Adrenal gland (tissue), 12 donors: ENCODE data around the gene SERAC1. TPM values are rescaled to one million over a fixed set of nuclear protein-coding genes. Genes with fewer than 3 reads are reported as not detected.
"Not testable (repeated sequence)": the region's sequence is repeated elsewhere in the genome, so short reads cannot be mapped to it uniquely, and the experiment has no call there.

Source experiments
- DNase-seq, 7 donors: peaks; one replicate each; pipeline ENCODE4 v3.0.0-alpha.2; 2019 to 2020
- H3K27ac ChIP-seq, 5 donors: fragments of 200-600 bp; sonication (generic) in 4 of 5; 1 replicate in 3 of 5; 2 replicates in 2 of 5; pipeline versions ENCODE4 v1.5.1 to v1.8.0; 2016 to 2020; ENCODE audit warnings: mild to moderate bottlenecking in 1 of 5
- H3K27me3 ChIP-seq: fragments of 200-600 bp; 2 replicates; pipeline ENCODE4 v1.8.0; 2021
- H3K36me3 ChIP-seq, 2 donors: fragments of 200-600 bp; replicated peaks in 1 of 2; 1 replicate in 1 of 2; 2 replicates in 1 of 2; pipeline versions ENCODE4 v1.5.1 to v1.8.0; 2018 to 2022
- H3K4me1 ChIP-seq, 2 donors: fragments of 200-600 bp; replicated peaks in 1 of 2; 1 replicate in 1 of 2; 2 replicates in 1 of 2; pipeline versions ENCODE4 v1.5.1 to v1.8.0; 2018 to 2021
- H3K4me3 ChIP-seq, 4 donors: fragments of 200-600 bp; sonication (generic) in 3 of 4; one replicate each; pipeline ENCODE4 v1.5.1; 2016 to 2018
- H3K9me3 ChIP-seq, 3 donors: fragments of 200-600 bp; sonication (generic) in 1 of 3; replicated peaks in 1 of 3; 1 replicate in 2 of 3; 2 replicates in 1 of 3; pipeline versions ENCODE4 v1.5.1 to v1.8.0; 2016 to 2021
- CTCF ChIP-seq, 6 experiments: fragments of 450-650 bp in 4 of 6; fragments of 200-600 bp in 2 of 6; sonication (generic) in 1 of 6; IDR thresholded peaks; 1 replicate in 5 of 6; 2 replicates in 1 of 6; pipeline versions ENCODE4 v1.5.1 to v1.8.0; 2016 to 2021; ENCODE audit warnings: antibody characterized with exemption in 6 of 6, mild to moderate bottlenecking in 2 of 6, moderate library complexity in 1 of 6
- POLR2A ChIP-seq, 2 donors: fragments of 450-650 bp; IDR thresholded peaks; one replicate each; pipeline ENCODE4 v1.6.1; 2017; ENCODE audit warnings: antibody characterized with exemption in 2 of 2, mild to moderate bottlenecking in 2 of 2, moderate library complexity in 1 of 2
- WGBS, 4 donors: extraction: QIAGEN DNeasy Blood & Tissue Kit in 2 of 4; methylation state at CpG; one replicate each; pipeline versions ENCODE4 v1.1.5 to v1.1.7; 2013 to 2017; 5-methylcytosine and 5-hydroxymethylcytosine counted together
- intact Hi-C, 2 donors: fragments of 100-400 bp; cut with DNase I; formaldehyde crosslinking; loops; one replicate each; pipeline versions ENCODE4 v1.14.1 to v1.15.0; 2022 to 2023
- polyA plus RNA-seq, 3 donors: library from polyadenylated mRNA; stranded (reverse); fragments of 200-250 nt in 2 of 3; fragments of 350-450 nt in 1 of 3; fragmentation: Illumina TruSeq in 1 of 3; extraction: RNeasy Lipid Tissue Mini Kit (QIAGEN cat#74804) in 1 of 3; gene quantifications; one replicate each; pipeline ENCODE4 v1.2.3, GENCODE V29; 2013 to 2014
- total RNA-seq, 9 donors: library from RNA; depleted of rRNA in 4 of 9; stranded (reverse); fragments of >200 nt in 4 of 9; fragments of 120-200 nt in 1 of 9; fragmentation: NEBNext Ultra II Directional in 1 of 9; extraction: Animal tissue kit (Norgen Biotek cat#: 25700) in 1 of 9; gene quantifications; one replicate each; pipeline versions ENCODE4 v1.1.0 to v1.2.4, GENCODE V29; 2013 to 2023
- donor health status: healthy with polysubstance abuse.
- donor health status: Bipolar disorder and iron deficiency.
- donor health status: DM: yes; HTN: yes; CAD: no.
- donor health status: DM: no; HTN: no; CAD: no.
- donor health status: DM: no; HTN: no; CAD: no.
- donor health status: DM: yes; HTN: yes; CAD: no.

Gene SERAC1
- total and polyA plus RNA-seq, 12 donors, result 5.0 to 20.0 (median 17.1) TPM

GRCh38 chr6:158153576-158153975 lies 14.5 kb downstream of the SERAC1 start:
- no peaks in the 10 kb centered on the region for H3K36me3 ChIP-seq
- no peak for DNase-seq
- no peak overlapping the region for H3K4me3 ChIP-seq
- H3K27ac ChIP-seq, result no peak overlapping the region
- intact Hi-C loops, result no loop called here
- H3K4me1 ChIP-seq, result peaks cover 0 to 7% of the 10 kb centered on the region in 2 donors
- TF ChIP-seq POLR2A (IDR thresholded peaks at IDR 0.05) (no peak), CTCF (IDR thresholded peaks at IDR 0.05) (no peak)
- no peaks in the 10 kb centered on the region for H3K9me3 ChIP-seq
- WGBS, 4 donors, result 89 to 95% (median 93%) methylated on average over 3 of the region's 3 CpGs
- no peaks in the 10 kb centered on the region for H3K27me3 ChIP-seq

GRCh38 chr6:158152659-158153058 lies 15.4 kb downstream of the SERAC1 start:
- H3K36me3 ChIP-seq, result no peaks in the 10 kb centered on the region

GRCh38 chr6:158152025-158152424 lies 16.0 kb downstream of the SERAC1 start:
- H3K4me1 ChIP-seq, DNase-seq, H3K9me3 ChIP-seq, intact Hi-C loops, H3K27ac ChIP-seq, H3K4me3 ChIP-seq, H3K36me3 ChIP-seq, H3K27me3 ChIP-seq: not testable (repeated sequence)
- WGBS, 4 donors, result 94 to 98% (median 95%) methylated on average over 7 of the region's 7 CpGs

More at GRCh38 chr6:158152659-158153058, 15.4 kb downstream of the SERAC1 start:
- intact Hi-C loops, result no loop called here
- WGBS, 4 donors, result 96 to 100% (median 98%) methylated on average over 4 of the region's 4 CpGs
- Histone ChIP-seq H3K4me3 (no peak overlapping the region), H3K27ac (no peak overlapping the region), H3K4me1 (no peaks in the 10 kb centered on the region), H3K27me3 (no peaks in the 10 kb centered on the region), H3K9me3 (no peaks in the 10 kb centered on the region)
- TF ChIP-seq CTCF (IDR thresholded peaks at IDR 0.05) (no peak), POLR2A (IDR thresholded peaks at IDR 0.05) (no peak)
- DNase-seq, result no peak

- TF ChIP-seq POLR2A (IDR thresholded peaks at IDR 0.05) (no peak), CTCF (IDR thresholded peaks at IDR 0.05) (no peak)
- H3K4me3 ChIP-seq, result no peak overlapping the region
- intact Hi-C loops, result no loop called here
- 90 to 92% (median 91%) methylated on average over 5 of the region's 5 CpGs for WGBS, 4 donors
- H3K4me1 ChIP-seq, result no peaks in the 10 kb centered on the region
- no peak overlapping the region for H3K27ac ChIP-seq
- no peaks in the 10 kb centered on the region for H3K36me3 ChIP-seq
- DNase-seq, result no peak
- H3K9me3 ChIP-seq, result no peaks in the 10 kb centered on the region
- no peaks in the 10 kb centered on the region for H3K27me3 ChIP-seq
Observed at GRCh38 chr6:158150701-158151100, 17.4 kb downstream of the SERAC1 start.

GRCh38 chr6:158149641-158150040 lies 18.4 kb downstream of the SERAC1 start:
- TF ChIP-seq POLR2A (IDR thresholded peaks at IDR 0.05) (no peak), CTCF (IDR thresholded peaks at IDR 0.05) (no peak)
- intact Hi-C loops, result no loop called here
- no peaks in the 10 kb centered on the region for H3K9me3 ChIP-seq
- H3K36me3 ChIP-seq, result no peaks in the 10 kb centered on the region
- H3K27ac ChIP-seq, result no peak overlapping the region
- H3K4me1 ChIP-seq, result no peaks in the 10 kb centered on the region
- no peak for DNase-seq
- no peak overlapping the region for H3K4me3 ChIP-seq
- 64 to 78% (median 68%) methylated on average over 3 of the region's 3 CpGs for WGBS, 4 donors
- H3K27me3 ChIP-seq, result no peaks in the 10 kb centered on the region
